Stimulated activated CD4-positive, alpha-beta T cell treated with anti-CD3 and anti-CD28 coated beads, Interleukin-2, amount 100 ng/mL, for 48 hours (primary cell): Measurements from ENCODE around the gene LACTBL1.

ENCODE experiments used
- DNase-seq, 2 donors: peaks; one replicate each; pipeline ENCODE4 v3.0.0-alpha.2; 2020

The LACTBL1 gene

GRCh38 chr1:22908880-22909426, 63.7 kb downstream of the LACTBL1 start:
- no peak for DNase-seq

GRCh38 chr1:22907528-22907927, 65.1 kb downstream of the LACTBL1 start:
- no peak for DNase-seq

GRCh38 chr1:22906968-22907367, 65.7 kb downstream of the LACTBL1 start:
- DNase-seq, result no peak

GRCh38 chr1:22903113-22903512, 69.6 kb downstream of the LACTBL1 start:
- DNase-seq, result no peak
